Measurements from ENCODE around the gene CHKB. TPM values are rescaled to one million over a fixed set of nuclear protein-coding genes. Genes with fewer than 3 reads are reported as not detected.
A peak's percentile ranks its signal among the peaks of the same experiment; 100 is the strongest.

CHKB gene
- total and polyA plus RNA-seq, 10 of the 15 experiments (the other 5 are each of a cell fraction or from before 2014, with no cell fraction given): 10.0 to 93.9 (median 57.0) TPM

GRCh38 chr22:50529416-50529896, 53.2 kb downstream of the CHKB start (continued):
- TF ChIP-seq MLLT1 (IDR thresholded peaks at IDR 0.05) (peak; percentile 96), HDGF (IDR thresholded peaks at IDR 0.05) (0 out of 2 replicates have a peak, but pooled peaks have one; percentile 54), NFYB (IDR thresholded peaks at IDR 0.05; ENCODE audit: insufficient read depth, low read depth, low read length) (no peak), KDM1A (IDR thresholded peaks at IDR 0.05; ENCODE audit: borderline replicate concordance) (no peak), PRDM15 (CRISPR knock-in tag; IDR thresholded peaks at IDR 0.05) (no peak), MTA2 (IDR thresholded peaks at IDR 0.05; ENCODE audit: low read depth) (0 out of 2 replicates have a peak, but pooled peaks have one; percentile 16), IKZF2 (IDR thresholded peaks at IDR 0.05) (no peak), CBX3 (IDR thresholded peaks at IDR 0.05; ENCODE audit: borderline replicate concordance, low read depth) (no peak), NR2F1 (conservative IDR thresholded peaks at IDR 0.05) (peak; percentile 18; the same call in 1 of the 2 replicates), RAD51 (IDR thresholded peaks at IDR 0.05) (no peak)

Other genes with a start within 250 kb of the CHKB start
Only the 7 nearest of the 16 such genes appear.
- gene SCO2, start 57.3 kb downstream of the CHKB start, total RNA-seq (2014; rRNA removed): 2.8 and 4.4 TPM in 2 replicates
- gene SCO2, start 57.3 kb downstream of the CHKB start, total RNA-seq (2014; rRNA removed; fragmentation: Illumina TruSeq; extraction: Trizol): 0.32 and 0.36 TPM in 2 replicates
- gene SCO2, start 57.3 kb downstream of the CHKB start, total RNA-seq (2021): 6.4 and 16.0 TPM in 2 replicates
- gene SCO2, start 57.3 kb downstream of the CHKB start, polyA plus RNA-seq (2011; rRNA removed): 2.0 and 2.2 TPM in 2 replicates
- 0.18 TPM in 1 of 2 replicates, not detected in the other for gene SCO2, start 57.3 kb downstream of the CHKB start, polyA plus RNA-seq (2014; fragmentation: Illumina TruSeq; extraction: Trizol)
- gene SCO2, start 57.3 kb downstream of the CHKB start, polyA plus RNA-seq (2014; fragmentation: Nextera tagmentation; extraction: Ambion mirVana): 1 to 10 TPM in 1 of 2 experiments, not detected in 1; 1.0 TPM
- gene SCO2, start 57.3 kb downstream of the CHKB start, polyA plus RNA-seq (2014; rRNA removed): 2.4 and 7.1 TPM in 2 replicates
- gene SCO2, start 57.3 kb downstream of the CHKB start, polyA plus RNA-seq (2016; fragmentation: Nextera tagmentation; extraction: Ambion mirVana): 10 to 100 TPM; 14.0 to 16.0 TPM
- 39.8 and 40.8 TPM in 2 replicates for gene TYMP, start 52.8 kb downstream of the CHKB start, total RNA-seq (2014; rRNA removed)
- 8.9 and 9.8 TPM in 2 replicates for gene TYMP, start 52.8 kb downstream of the CHKB start, total RNA-seq (2014; rRNA removed; fragmentation: Illumina TruSeq; extraction: Trizol)
- 53.2 and 53.9 TPM in 2 replicates for gene TYMP, start 52.8 kb downstream of the CHKB start, total RNA-seq (2021)
- 8.8 and 21.0 TPM in 2 replicates for gene TYMP, start 52.8 kb downstream of the CHKB start, polyA plus RNA-seq (2011; rRNA removed)
- gene TYMP, start 52.8 kb downstream of the CHKB start, polyA plus RNA-seq (2014; fragmentation: Illumina TruSeq; extraction: Trizol): 3.0 and 5.6 TPM in 2 replicates
- under 1 TPM; 0.42 to 0.91 TPM for gene TYMP, start 52.8 kb downstream of the CHKB start, polyA plus RNA-seq (2014; fragmentation: Nextera tagmentation; extraction: Ambion mirVana)
- gene TYMP, start 52.8 kb downstream of the CHKB start, polyA plus RNA-seq (2014; rRNA removed): 55.7 and 57.8 TPM in 2 replicates
- 10 to 100 TPM; 28.3 to 37.7 TPM for gene TYMP, start 52.8 kb downstream of the CHKB start, polyA plus RNA-seq (2016; fragmentation: Nextera tagmentation; extraction: Ambion mirVana)
- gene KLHDC7B, start 37.0 kb downstream of the CHKB start, total RNA-seq (2014; rRNA removed): 1.3 and 1.5 TPM in 2 replicates
- 0.32 and 0.63 TPM in 2 replicates for gene KLHDC7B, start 37.0 kb downstream of the CHKB start, total RNA-seq (2014; rRNA removed; fragmentation: Illumina TruSeq; extraction: Trizol)
- gene KLHDC7B, start 37.0 kb downstream of the CHKB start, total RNA-seq (2021): 1.1 and 1.7 TPM in 2 replicates
- gene KLHDC7B, start 37.0 kb downstream of the CHKB start, polyA plus RNA-seq (2011; rRNA removed): not detected in 2 replicates
- gene KLHDC7B, start 37.0 kb downstream of the CHKB start, polyA plus RNA-seq (2014; fragmentation: Illumina TruSeq; extraction: Trizol): 0.59 and 0.65 TPM in 2 replicates
- gene KLHDC7B, start 37.0 kb downstream of the CHKB start, polyA plus RNA-seq (2014; fragmentation: Nextera tagmentation; extraction: Ambion mirVana): under 1 TPM in 1 of 2 experiments, not detected in 1; 0.05 TPM
- 1.8 and 2.2 TPM in 2 replicates for gene KLHDC7B, start 37.0 kb downstream of the CHKB start, polyA plus RNA-seq (2014; rRNA removed)
- 1 to 10 TPM in 1 of 2 experiments, under 1 TPM in 1; 0.72 to 1.1 TPM for gene KLHDC7B, start 37.0 kb downstream of the CHKB start, polyA plus RNA-seq (2016; fragmentation: Nextera tagmentation; extraction: Ambion mirVana)
- gene SYCE3, start 19.9 kb downstream of the CHKB start, total RNA-seq (2014; rRNA removed): not detected in 2 replicates
- 0.76 TPM in 1 of 2 replicates, not detected in the other for gene SYCE3, start 19.9 kb downstream of the CHKB start, total RNA-seq (2014; rRNA removed; fragmentation: Illumina TruSeq; extraction: Trizol)
- gene SYCE3, start 19.9 kb downstream of the CHKB start, total RNA-seq (2021): not detected in 2 replicates
- 0.79 and 1.1 TPM in 2 replicates for gene SYCE3, start 19.9 kb downstream of the CHKB start, polyA plus RNA-seq (2011; rRNA removed)
- gene SYCE3, start 19.9 kb downstream of the CHKB start, polyA plus RNA-seq (2014; fragmentation: Illumina TruSeq; extraction: Trizol): 0.38 TPM in 1 of 2 replicates, not detected in the other
- gene SYCE3, start 19.9 kb downstream of the CHKB start, polyA plus RNA-seq (2014; fragmentation: Nextera tagmentation; extraction: Ambion mirVana): under 1 TPM; 0.76 to 0.91 TPM
- gene SYCE3, start 19.9 kb downstream of the CHKB start, polyA plus RNA-seq (2014; rRNA removed): not detected in 2 replicates
- gene SYCE3, start 19.9 kb downstream of the CHKB start, polyA plus RNA-seq (2016; fragmentation: Nextera tagmentation; extraction: Ambion mirVana): under 1 TPM in 1 of 2 experiments, not detected in 1; 0.43 TPM
- gene CPT1B, start 4.4 kb downstream of the CHKB start, total RNA-seq (2014; rRNA removed): 28.3 and 28.9 TPM in 2 replicates
- gene CPT1B, start 4.4 kb downstream of the CHKB start, total RNA-seq (2014; rRNA removed; fragmentation: Illumina TruSeq; extraction: Trizol): 12.0 and 13.6 TPM in 2 replicates
- 37.0 and 40.8 TPM in 2 replicates for gene CPT1B, start 4.4 kb downstream of the CHKB start, total RNA-seq (2021)
- 26.0 and 36.2 TPM in 2 replicates for gene CPT1B, start 4.4 kb downstream of the CHKB start, polyA plus RNA-seq (2011; rRNA removed)
- 21.0 and 24.5 TPM in 2 replicates for gene CPT1B, start 4.4 kb downstream of the CHKB start, polyA plus RNA-seq (2014; fragmentation: Illumina TruSeq; extraction: Trizol)
- 1 to 10 TPM; 3.5 to 5.7 TPM for gene CPT1B, start 4.4 kb downstream of the CHKB start, polyA plus RNA-seq (2014; fragmentation: Nextera tagmentation; extraction: Ambion mirVana)
- gene CPT1B, start 4.4 kb downstream of the CHKB start, polyA plus RNA-seq (2014; rRNA removed): 51.1 and 54.0 TPM in 2 replicates
- gene CPT1B, start 4.4 kb downstream of the CHKB start, polyA plus RNA-seq (2016; fragmentation: Nextera tagmentation; extraction: Ambion mirVana): 10 to 100 TPM; 11.5 to 19.0 TPM
- 0.11 TPM in 2 replicates for gene MAPK8IP2, start 17.9 kb upstream of the CHKB start, total RNA-seq (2014; rRNA removed)
- 0.04 and 0.05 TPM in 2 replicates for gene MAPK8IP2, start 17.9 kb upstream of the CHKB start, total RNA-seq (2014; rRNA removed; fragmentation: Illumina TruSeq; extraction: Trizol)
- 0.13 and 0.21 TPM in 2 replicates for gene MAPK8IP2, start 17.9 kb upstream of the CHKB start, total RNA-seq (2021)
- gene MAPK8IP2, start 17.9 kb upstream of the CHKB start, polyA plus RNA-seq (2011; rRNA removed): 0.01 and 0.03 TPM in 2 replicates
- 0.01 TPM in 1 of 2 replicates, not detected in the other for gene MAPK8IP2, start 17.9 kb upstream of the CHKB start, polyA plus RNA-seq (2014; fragmentation: Illumina TruSeq; extraction: Trizol)
- gene MAPK8IP2, start 17.9 kb upstream of the CHKB start, polyA plus RNA-seq (2014; fragmentation: Nextera tagmentation; extraction: Ambion mirVana): not detected
- gene MAPK8IP2, start 17.9 kb upstream of the CHKB start, polyA plus RNA-seq (2014; rRNA removed): 0.08 and 0.13 TPM in 2 replicates
- not detected for gene MAPK8IP2, start 17.9 kb upstream of the CHKB start, polyA plus RNA-seq (2016; fragmentation: Nextera tagmentation; extraction: Ambion mirVana)
- 16.7 and 18.9 TPM in 2 replicates for gene ARSA, start 45.3 kb upstream of the CHKB start, total RNA-seq (2014; rRNA removed)
- gene ARSA, start 45.3 kb upstream of the CHKB start, total RNA-seq (2014; rRNA removed; fragmentation: Illumina TruSeq; extraction: Trizol): 3.2 and 3.7 TPM in 2 replicates
- 24.5 and 26.3 TPM in 2 replicates for gene ARSA, start 45.3 kb upstream of the CHKB start, total RNA-seq (2021)
- 1.3 and 5.4 TPM in 2 replicates for gene ARSA, start 45.3 kb upstream of the CHKB start, polyA plus RNA-seq (2011; rRNA removed)
- 0.21 and 2.6 TPM in 2 replicates for gene ARSA, start 45.3 kb upstream of the CHKB start, polyA plus RNA-seq (2014; fragmentation: Illumina TruSeq; extraction: Trizol)
- 1 to 10 TPM in 1 of 2 experiments, under 1 TPM in 1; 0.39 to 1.7 TPM for gene ARSA, start 45.3 kb upstream of the CHKB start, polyA plus RNA-seq (2014; fragmentation: Nextera tagmentation; extraction: Ambion mirVana)
- gene ARSA, start 45.3 kb upstream of the CHKB start, polyA plus RNA-seq (2014; rRNA removed): 22.1 and 24.3 TPM in 2 replicates
- 10 to 100 TPM; 14.2 to 14.3 TPM for gene ARSA, start 45.3 kb upstream of the CHKB start, polyA plus RNA-seq (2016; fragmentation: Nextera tagmentation; extraction: Ambion mirVana)

All from GM12878 (cell line).